Liver (tissue), 9 donors: Measurements from ENCODE around the gene MEX3C. TPM values are rescaled to one million over a fixed set of nuclear protein-coding genes. Genes with fewer than 3 reads are reported as not detected.

Source experiments
- DNase-seq: peaks from one replicate; pipeline ENCODE4 v3.0.0-alpha.2; 2017; ENCODE audit warnings: low spot score
- H3K27ac ChIP-seq, 2 donors: one replicate each; pipeline ENCODE4 v1.7.0; 2013; ENCODE audit warnings: inconsistent platforms in 2 of 2, low read length in 2 of 2, control low read depth in 1 of 2, low read depth in 1 of 2, mild to moderate bottlenecking in 1 of 2
- H3K27me3 ChIP-seq, 4 donors: one replicate each; pipeline versions ENCODE4 v1.6.1 to v1.7.0; 2013; ENCODE audit warnings: low read length in 3 of 4, inconsistent platforms in 1 of 4, mild to moderate bottlenecking in 1 of 4, moderate library complexity in 1 of 4; ENCODE audit not compliant: control insufficient read depth in 4 of 4, insufficient read depth in 4 of 4
- H3K36me3 ChIP-seq, 4 donors: one replicate each; pipeline versions ENCODE4 v1.6.1 to v1.7.0; 2013; ENCODE audit warnings: low read length in 3 of 4, mild to moderate bottlenecking in 3 of 4, low read depth in 1 of 4, moderate library complexity in 1 of 4; ENCODE audit not compliant: control insufficient read depth in 4 of 4, insufficient read depth in 3 of 4
- H3K4me1 ChIP-seq, 4 donors: one replicate each; pipeline versions ENCODE4 v1.6.1 to v1.7.0; 2013; ENCODE audit warnings: low read length in 3 of 4, mild to moderate bottlenecking in 3 of 4, moderate library complexity in 1 of 4; ENCODE audit not compliant: control insufficient read depth in 4 of 4, insufficient read depth in 4 of 4
- H3K4me3 ChIP-seq, 3 donors: one replicate each; pipeline versions ENCODE4 v1.6.1 to v1.7.0; 2013; ENCODE audit warnings: low read length in 3 of 3, control low read depth in 1 of 3, low read depth in 1 of 3, mild to moderate bottlenecking in 1 of 3
- H3K9ac ChIP-seq, 2 donors: one replicate each; pipeline ENCODE4 v1.7.0; 2013; ENCODE audit warnings: low read length in 2 of 2, mild to moderate bottlenecking in 2 of 2, moderate library complexity in 2 of 2, control low read depth in 1 of 2, low read depth in 1 of 2
- H3K9me3 ChIP-seq, 4 donors: one replicate each; pipeline versions ENCODE4 v1.6.1 to v1.7.0; 2013; ENCODE audit warnings: low read length in 3 of 4; ENCODE audit not compliant: control insufficient read depth in 4 of 4
- ATF3 ChIP-seq: IDR thresholded peaks from 2 replicates; pipeline ENCODE4 v1.6.1; 2016; ENCODE audit warnings: antibody characterized with exemption
- CTCF ChIP-seq: fragments of 150-350 bp; IDR thresholded peaks from 2 replicates; pipeline ENCODE4 v1.5.1; 2017; ENCODE audit warnings: improper control_type of control experiment, low read depth, low read length; ENCODE audit not compliant: missing input control
- EGR1 ChIP-seq, 2 donors: IDR thresholded peaks; 2 replicates each; pipeline ENCODE4 v1.6.1; 2016 to 2018; ENCODE audit warnings: antibody characterized with exemption in 2 of 2, low read depth in 2 of 2
- FOXA1 ChIP-seq: IDR thresholded peaks from 2 replicates; pipeline ENCODE4 v1.6.1; 2016; ENCODE audit warnings: antibody characterized with exemption
- FOXA2 ChIP-seq: IDR thresholded peaks from 2 replicates; pipeline ENCODE4 v1.6.1; 2016; ENCODE audit warnings: antibody characterized with exemption
- GABPA ChIP-seq, 2 donors: IDR thresholded peaks in 1 of 2; conservative IDR thresholded peaks in 1 of 2; 2 replicates each; pipeline ENCODE4 v1.6.1; 2016; ENCODE audit warnings: antibody characterized with exemption in 2 of 2, mild to moderate bottlenecking in 1 of 2, moderate library complexity in 1 of 2
- HNF4A ChIP-seq, 2 donors: conservative IDR thresholded peaks; 2 replicates each; pipeline ENCODE4 v1.6.1; 2016; ENCODE audit warnings: antibody characterized with exemption in 2 of 2, mild to moderate bottlenecking in 2 of 2
- HNF4G ChIP-seq: IDR thresholded peaks from 2 replicates; pipeline ENCODE4 v1.6.1; 2016; ENCODE audit warnings: antibody characterized with exemption
- JUND ChIP-seq, 2 donors: IDR thresholded peaks; 2 replicates each; pipeline ENCODE4 v1.6.1; 2016; ENCODE audit warnings: antibody characterized with exemption in 2 of 2
- NR2F2 ChIP-seq: IDR thresholded peaks from 2 replicates; pipeline ENCODE4 v1.6.1; 2016; ENCODE audit warnings: antibody characterized with exemption
- RAD21 ChIP-seq, 2 donors: IDR thresholded peaks; 2 replicates each; pipeline ENCODE4 v1.6.1; 2016; ENCODE audit warnings: antibody characterized with exemption in 2 of 2, mild to moderate bottlenecking in 2 of 2
- SP1 ChIP-seq: IDR thresholded peaks from 2 replicates; pipeline ENCODE4 v1.6.1; 2018; ENCODE audit warnings: antibody characterized with exemption, mild to moderate bottlenecking
- TAF1 ChIP-seq: conservative IDR thresholded peaks from 2 replicates; pipeline ENCODE4 v1.6.1; 2016; ENCODE audit warnings: antibody characterized with exemption, mild to moderate bottlenecking
- YY1 ChIP-seq: IDR thresholded peaks from 2 replicates; pipeline ENCODE4 v1.6.1; 2016; ENCODE audit warnings: antibody characterized with exemption, mild to moderate bottlenecking
- WGBS: extraction: QIAGEN DNeasy Blood & Tissue Kit; methylation state at CpG from one replicate; pipeline ENCODE4 v1.1.7; 2013; 5-methylcytosine and 5-hydroxymethylcytosine counted together
- polyA plus RNA-seq, 2 donors: library from polyadenylated mRNA; stranded (reverse) in 1 of 2; unstranded in 1 of 2; fragments of 200-250 nt in 1 of 2; fragments of >200 nt in 1 of 2; fragmentation: Nextera tagmentation in 1 of 2; extraction: Ambion mirVana in 1 of 2; gene quantifications; one replicate each; pipeline versions ENCODE4 v1.2.1 to v1.2.3, GENCODE V29; 2013 to 2015
- total RNA-seq, 2 donors: library from RNA; depleted of rRNA; stranded (reverse); fragments of >200 nt; gene quantifications; one replicate each; pipeline ENCODE4 v1.2.3, GENCODE V29; 2014
- TF ChIP-seq, protein P1 (sequence below): IDR thresholded peaks from 2 replicates; pipeline ENCODE4 v1.6.1; 2016; ENCODE audit warnings: antibody characterized with exemption, mild to moderate bottlenecking
- TF ChIP-seq, protein P2 (sequence below): IDR thresholded peaks from 2 replicates; pipeline ENCODE4 v1.6.1; 2016; ENCODE audit warnings: antibody characterized with exemption
- TF ChIP-seq, protein P3 (sequence below): IDR thresholded peaks from 2 replicates; pipeline ENCODE4 v1.6.1; 2016; ENCODE audit warnings: antibody characterized with exemption
- donor health status: healthy.
- donor health status: healthy.
- donor health status: healthy.
- donor health status: healthy.
- donor health status: healthy.

Gene MEX3C
- total and polyA plus RNA-seq, 4 donors = 2.7 to 16.1 (median 8.6) TPM

- 89% methylated on average over 4 of the region's 4 CpGs for WGBS
- no peak for TF ChIP-seq FOXA2
- TF ChIP-seq, protein P1, sequence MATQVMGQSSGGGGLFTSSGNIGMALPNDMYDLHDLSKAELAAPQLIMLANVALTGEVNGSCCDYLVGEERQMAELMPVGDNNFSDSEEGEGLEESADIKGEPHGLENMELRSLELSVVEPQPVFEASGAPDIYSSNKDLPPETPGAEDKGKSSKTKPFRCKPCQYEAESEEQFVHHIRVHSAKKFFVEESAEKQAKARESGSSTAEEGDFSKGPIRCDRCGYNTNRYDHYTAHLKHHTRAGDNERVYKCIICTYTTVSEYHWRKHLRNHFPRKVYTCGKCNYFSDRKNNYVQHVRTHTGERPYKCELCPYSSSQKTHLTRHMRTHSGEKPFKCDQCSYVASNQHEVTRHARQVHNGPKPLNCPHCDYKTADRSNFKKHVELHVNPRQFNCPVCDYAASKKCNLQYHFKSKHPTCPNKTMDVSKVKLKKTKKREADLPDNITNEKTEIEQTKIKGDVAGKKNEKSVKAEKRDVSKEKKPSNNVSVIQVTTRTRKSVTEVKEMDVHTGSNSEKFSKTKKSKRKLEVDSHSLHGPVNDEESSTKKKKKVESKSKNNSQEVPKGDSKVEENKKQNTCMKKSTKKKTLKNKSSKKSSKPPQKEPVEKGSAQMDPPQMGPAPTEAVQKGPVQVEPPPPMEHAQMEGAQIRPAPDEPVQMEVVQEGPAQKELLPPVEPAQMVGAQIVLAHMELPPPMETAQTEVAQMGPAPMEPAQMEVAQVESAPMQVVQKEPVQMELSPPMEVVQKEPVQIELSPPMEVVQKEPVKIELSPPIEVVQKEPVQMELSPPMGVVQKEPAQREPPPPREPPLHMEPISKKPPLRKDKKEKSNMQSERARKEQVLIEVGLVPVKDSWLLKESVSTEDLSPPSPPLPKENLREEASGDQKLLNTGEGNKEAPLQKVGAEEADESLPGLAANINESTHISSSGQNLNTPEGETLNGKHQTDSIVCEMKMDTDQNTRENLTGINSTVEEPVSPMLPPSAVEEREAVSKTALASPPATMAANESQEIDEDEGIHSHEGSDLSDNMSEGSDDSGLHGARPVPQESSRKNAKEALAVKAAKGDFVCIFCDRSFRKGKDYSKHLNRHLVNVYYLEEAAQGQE = no peak
- no peak for TF ChIP-seq SP1
- TF ChIP-seq, protein P2, sequence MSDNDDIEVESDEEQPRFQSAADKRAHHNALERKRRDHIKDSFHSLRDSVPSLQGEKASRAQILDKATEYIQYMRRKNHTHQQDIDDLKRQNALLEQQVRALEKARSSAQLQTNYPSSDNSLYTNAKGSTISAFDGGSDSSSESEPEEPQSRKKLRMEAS = no peak
- no peak for TF ChIP-seq GABPA (IDR thresholded peaks at IDR 0.05 in 1 of 2, conservative IDR thresholded peaks at IDR 0.05 in 1 of 2)
- no peak for TF ChIP-seq EGR1 (IDR thresholded peaks at IDR 0.05; ENCODE audit: low read depth in 2 of 2)
- TF ChIP-seq FOXA1 = no peak
- TF ChIP-seq RAD21 (IDR thresholded peaks at IDR 0.05) = no peak
- no peak for TF ChIP-seq HNF4G
- TF ChIP-seq, protein P3, sequence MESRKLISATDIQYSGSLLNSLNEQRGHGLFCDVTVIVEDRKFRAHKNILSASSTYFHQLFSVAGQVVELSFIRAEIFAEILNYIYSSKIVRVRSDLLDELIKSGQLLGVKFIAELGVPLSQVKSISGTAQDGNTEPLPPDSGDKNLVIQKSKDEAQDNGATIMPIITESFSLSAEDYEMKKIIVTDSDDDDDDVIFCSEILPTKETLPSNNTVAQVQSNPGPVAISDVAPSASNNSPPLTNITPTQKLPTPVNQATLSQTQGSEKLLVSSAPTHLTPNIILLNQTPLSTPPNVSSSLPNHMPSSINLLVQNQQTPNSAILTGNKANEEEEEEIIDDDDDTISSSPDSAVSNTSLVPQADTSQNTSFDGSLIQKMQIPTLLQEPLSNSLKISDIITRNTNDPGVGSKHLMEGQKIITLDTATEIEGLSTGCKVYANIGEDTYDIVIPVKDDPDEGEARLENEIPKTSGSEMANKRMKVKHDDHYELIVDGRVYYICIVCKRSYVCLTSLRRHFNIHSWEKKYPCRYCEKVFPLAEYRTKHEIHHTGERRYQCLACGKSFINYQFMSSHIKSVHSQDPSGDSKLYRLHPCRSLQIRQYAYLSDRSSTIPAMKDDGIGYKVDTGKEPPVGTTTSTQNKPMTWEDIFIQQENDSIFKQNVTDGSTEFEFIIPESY = no peak
These were observed 47.8 kb downstream of the MEX3C start for GRCh38 chr18:51149670-51150069.

DNA sequence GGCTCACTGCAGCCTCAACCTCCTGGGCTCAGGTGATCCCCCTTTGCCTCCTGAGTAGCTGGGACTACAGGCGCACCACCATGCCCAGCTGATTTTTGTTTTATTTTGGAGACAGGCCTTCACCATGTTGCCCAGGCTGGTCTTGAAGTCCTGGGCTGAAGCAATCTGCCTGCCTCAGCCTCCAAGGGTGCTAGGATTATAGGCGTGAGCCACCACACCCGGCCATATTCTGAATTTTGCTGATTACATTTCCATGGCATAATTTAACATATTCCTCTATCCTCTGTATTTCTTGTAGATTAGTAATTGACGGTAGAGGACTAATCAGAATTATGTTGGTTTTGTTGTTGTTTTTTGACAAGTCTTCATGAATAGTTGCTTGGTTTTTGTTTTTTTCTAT lies 50.6 kb downstream of the MEX3C start:
- no peaks in the 10 kb centered on the region for H3K36me3 ChIP-seq
- H3K4me1 ChIP-seq = peaks cover 2 to 15% (median 9%) of the 10 kb centered on the region in 4 donors
- no peaks in the 10 kb centered on the region for H3K9me3 ChIP-seq
- TF ChIP-seq EGR1 (IDR thresholded peaks at IDR 0.05; ENCODE audit: low read depth in 2 of 2) (no peak), FOXA1 (no peak), JUND (IDR thresholded peaks at IDR 0.05) (no peak), NR2F2 (no peak), TAF1 (no peak), YY1 (no peak), HNF4A (conservative IDR thresholded peaks at IDR 0.05) (no peak), CTCF (no peak), FOXA2 (no peak), ATF3 (no peak), GABPA (IDR thresholded peaks at IDR 0.05 in 1 of 2, conservative IDR thresholded peaks at IDR 0.05 in 1 of 2) (no peak), HNF4G (no peak)
- TF ChIP-seq, protein P3 = no peak
- TF ChIP-seq, protein P2 = no peak
- H3K4me3 ChIP-seq = no peak overlapping the region
- no peak overlapping the region for H3K27ac ChIP-seq
- DNase-seq = no peak
- H3K9ac ChIP-seq = no peak overlapping the region
- no peaks in the 10 kb centered on the region for H3K27me3 ChIP-seq
- 84% methylated on average over 4 of the region's 4 CpGs for WGBS

More at GRCh38 chr18:51149670-51150069, 47.8 kb downstream of the MEX3C start:
- Histone ChIP-seq H3K36me3 (no peaks in the 10 kb centered on the region), H3K9me3 (no peaks in the 10 kb centered on the region), H3K4me3 (no peak overlapping the region), H3K27me3 (no peaks in the 10 kb centered on the region), H3K9ac (no peak overlapping the region), H3K27ac (no peak overlapping the region), H3K4me1 (peaks cover 2 to 15% (median 9%) of the 10 kb centered on the region in 4 donors)
- DNase-seq = no peak
